ENCODE data around the gene ZC3H12C. TPM values are rescaled to one million over a fixed set of nuclear protein-coding genes. Genes with fewer than 3 reads are reported as not detected.

The ZC3H12C gene
- total and polyA plus RNA-seq, 2 of the 13 experiments (the other 11 are each of a cell fraction or from before 2014, with no cell fraction given), result 2.4 to 5.7 TPM

DNA sequence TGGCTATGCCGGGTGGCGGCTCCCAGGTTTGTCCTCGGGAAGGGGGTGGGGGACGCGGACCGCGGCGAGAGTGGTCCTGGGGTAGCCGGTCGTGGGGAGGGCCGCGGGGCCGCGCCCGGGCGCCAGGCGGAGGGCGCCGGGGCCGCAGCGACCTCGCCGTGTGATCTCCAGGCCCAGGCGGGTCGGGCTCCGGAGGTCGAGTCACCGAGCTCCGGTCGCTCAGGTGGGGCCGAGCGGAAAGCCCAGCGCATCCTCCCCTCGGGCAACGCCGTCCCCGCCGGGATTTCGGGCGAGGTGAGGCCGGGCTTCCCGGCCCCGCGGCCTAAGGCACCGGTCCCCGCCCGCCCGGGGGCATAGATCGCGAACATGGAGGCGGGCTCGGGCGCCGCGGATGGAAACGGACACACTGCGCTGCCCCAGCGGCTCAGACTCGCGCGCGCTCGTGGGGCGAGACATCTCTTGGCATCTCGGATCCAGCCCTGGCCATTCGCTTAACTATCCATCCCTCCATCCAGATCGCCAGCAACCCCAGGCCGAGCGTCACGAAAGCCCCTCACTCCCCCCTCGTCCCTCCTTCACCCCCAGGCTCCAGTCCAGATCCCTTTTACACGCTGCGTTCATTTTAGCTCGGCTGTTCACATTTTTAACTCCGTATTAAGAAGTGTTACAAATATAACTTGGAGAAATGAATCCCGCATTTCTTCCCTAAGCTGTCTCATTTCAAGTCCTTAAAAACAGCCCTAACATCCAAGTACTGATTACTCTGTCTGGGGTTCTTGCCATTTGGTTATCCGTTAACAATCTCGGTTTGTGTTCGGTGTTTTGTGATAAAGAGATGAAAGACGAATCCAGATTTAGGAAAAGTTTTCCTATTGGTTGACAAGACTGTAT is 460 bp downstream of the ZC3H12C start (continued):
- TF ChIP-seq, protein P1, sequence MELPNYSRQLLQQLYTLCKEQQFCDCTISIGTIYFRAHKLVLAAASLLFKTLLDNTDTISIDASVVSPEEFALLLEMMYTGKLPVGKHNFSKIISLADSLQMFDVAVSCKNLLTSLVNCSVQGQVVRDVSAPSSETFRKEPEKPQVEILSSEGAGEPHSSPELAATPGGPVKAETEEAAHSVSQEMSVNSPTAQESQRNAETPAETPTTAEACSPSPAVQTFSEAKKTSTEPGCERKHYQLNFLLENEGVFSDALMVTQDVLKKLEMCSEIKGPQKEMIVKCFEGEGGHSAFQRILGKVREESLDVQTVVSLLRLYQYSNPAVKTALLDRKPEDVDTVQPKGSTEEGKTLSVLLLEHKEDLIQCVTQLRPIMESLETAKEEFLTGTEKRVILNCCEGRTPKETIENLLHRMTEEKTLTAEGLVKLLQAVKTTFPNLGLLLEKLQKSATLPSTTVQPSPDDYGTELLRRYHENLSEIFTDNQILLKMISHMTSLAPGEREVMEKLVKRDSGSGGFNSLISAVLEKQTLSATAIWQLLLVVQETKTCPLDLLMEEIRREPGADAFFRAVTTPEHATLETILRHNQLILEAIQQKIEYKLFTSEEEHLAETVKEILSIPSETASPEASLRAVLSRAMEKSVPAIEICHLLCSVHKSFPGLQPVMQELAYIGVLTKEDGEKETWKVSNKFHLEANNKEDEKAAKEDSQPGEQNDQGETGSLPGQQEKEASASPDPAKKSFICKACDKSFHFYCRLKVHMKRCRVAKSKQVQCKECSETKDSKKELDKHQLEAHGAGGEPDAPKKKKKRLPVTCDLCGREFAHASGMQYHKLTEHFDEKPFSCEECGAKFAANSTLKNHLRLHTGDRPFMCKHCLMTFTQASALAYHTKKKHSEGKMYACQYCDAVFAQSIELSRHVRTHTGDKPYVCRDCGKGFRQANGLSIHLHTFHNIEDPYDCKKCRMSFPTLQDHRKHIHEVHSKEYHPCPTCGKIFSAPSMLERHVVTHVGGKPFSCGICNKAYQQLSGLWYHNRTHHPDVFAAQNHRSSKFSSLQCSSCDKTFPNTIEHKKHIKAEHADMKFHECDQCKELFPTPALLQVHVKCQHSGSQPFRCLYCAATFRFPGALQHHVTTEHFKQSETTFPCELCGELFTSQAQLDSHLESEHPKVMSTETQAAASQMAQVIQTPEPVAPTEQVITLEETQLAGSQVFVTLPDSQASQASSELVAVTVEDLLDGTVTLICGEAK (IDR thresholded peaks at IDR 0.05), result no peak
- TF ChIP-seq, protein P1 (CRISPR knock-in tag; IDR thresholded peaks at IDR 0.05), result no peak; the same call in 1 of the 2 replicates
- TF ChIP-seq, protein P2, sequence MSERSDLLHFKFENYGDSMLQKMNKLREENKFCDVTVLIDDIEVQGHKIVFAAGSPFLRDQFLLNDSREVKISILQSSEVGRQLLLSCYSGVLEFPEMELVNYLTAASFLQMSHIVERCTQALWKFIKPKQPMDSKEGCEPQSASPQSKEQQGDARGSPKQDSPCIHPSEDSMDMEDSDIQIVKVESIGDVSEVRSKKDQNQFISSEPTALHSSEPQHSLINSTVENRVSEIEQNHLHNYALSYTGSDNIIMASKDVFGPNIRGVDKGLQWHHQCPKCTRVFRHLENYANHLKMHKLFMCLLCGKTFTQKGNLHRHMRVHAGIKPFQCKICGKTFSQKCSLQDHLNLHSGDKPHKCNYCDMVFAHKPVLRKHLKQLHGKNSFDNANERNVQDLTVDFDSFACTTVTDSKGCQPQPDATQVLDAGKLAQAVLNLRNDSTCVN (CRISPR knock-in tag; IDR thresholded peaks at IDR 0.05; ENCODE audit: borderline replicate concordance), result 0 out of 2 replicates have a peak, but pooled peaks have one; percentile 27
- TF ChIP-seq KMT2A (CRISPR knock-in tag; IDR thresholded peaks at IDR 0.05) (peak; percentile 82), NONO (IDR thresholded peaks at IDR 0.05) (no peak), NONO (CRISPR knock-in tag; conservative IDR thresholded peaks at IDR 0.05) (0 out of 2 replicates have a peak, but pooled peaks have one; percentile 8), RXRA (CRISPR knock-in tag; IDR thresholded peaks at IDR 0.05) (peak; percentile 64; the same call in 1 of the 2 replicates), SALL1 (CRISPR knock-in tag; IDR thresholded peaks at IDR 0.05) (peak; percentile 54), FOXC1 (CRISPR knock-in tag; IDR thresholded peaks at IDR 0.05; ENCODE audit: borderline replicate concordance) (peak; percentile 76; the same call in 1 of the 2 replicates)
- TF ChIP-seq, protein P3, sequence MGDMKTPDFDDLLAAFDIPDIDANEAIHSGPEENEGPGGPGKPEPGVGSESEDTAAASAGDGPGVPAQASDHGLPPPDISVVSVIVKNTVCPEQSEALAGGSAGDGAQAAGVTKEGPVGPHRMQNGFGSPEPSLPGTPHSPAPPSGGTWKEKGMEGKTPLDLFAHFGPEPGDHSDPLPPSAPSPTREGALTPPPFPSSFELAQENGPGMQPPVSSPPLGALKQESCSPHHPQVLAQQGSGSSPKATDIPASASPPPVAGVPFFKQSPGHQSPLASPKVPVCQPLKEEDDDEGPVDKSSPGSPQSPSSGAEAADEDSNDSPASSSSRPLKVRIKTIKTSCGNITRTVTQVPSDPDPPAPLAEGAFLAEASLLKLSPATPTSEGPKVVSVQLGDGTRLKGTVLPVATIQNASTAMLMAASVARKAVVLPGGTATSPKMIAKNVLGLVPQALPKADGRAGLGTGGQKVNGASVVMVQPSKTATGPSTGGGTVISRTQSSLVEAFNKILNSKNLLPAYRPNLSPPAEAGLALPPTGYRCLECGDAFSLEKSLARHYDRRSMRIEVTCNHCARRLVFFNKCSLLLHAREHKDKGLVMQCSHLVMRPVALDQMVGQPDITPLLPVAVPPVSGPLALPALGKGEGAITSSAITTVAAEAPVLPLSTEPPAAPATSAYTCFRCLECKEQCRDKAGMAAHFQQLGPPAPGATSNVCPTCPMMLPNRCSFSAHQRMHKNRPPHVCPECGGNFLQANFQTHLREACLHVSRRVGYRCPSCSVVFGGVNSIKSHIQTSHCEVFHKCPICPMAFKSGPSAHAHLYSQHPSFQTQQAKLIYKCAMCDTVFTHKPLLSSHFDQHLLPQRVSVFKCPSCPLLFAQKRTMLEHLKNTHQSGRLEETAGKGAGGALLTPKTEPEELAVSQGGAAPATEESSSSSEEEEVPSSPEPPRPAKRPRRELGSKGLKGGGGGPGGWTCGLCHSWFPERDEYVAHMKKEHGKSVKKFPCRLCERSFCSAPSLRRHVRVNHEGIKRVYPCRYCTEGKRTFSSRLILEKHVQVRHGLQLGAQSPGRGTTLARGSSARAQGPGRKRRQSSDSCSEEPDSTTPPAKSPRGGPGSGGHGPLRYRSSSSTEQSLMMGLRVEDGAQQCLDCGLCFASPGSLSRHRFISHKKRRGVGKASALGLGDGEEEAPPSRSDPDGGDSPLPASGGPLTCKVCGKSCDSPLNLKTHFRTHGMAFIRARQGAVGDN (CRISPR knock-in tag; IDR thresholded peaks at IDR 0.05), result peak; percentile 74
